ENCODE measurements around the gene PARVB. TPM values are rescaled to one million over a fixed set of nuclear protein-coding genes. Genes with fewer than 3 reads are reported as not detected.
A peak's percentile ranks its signal among the peaks of the same experiment; 100 is the strongest.

PARVB gene
- total and polyA plus RNA-seq, 2 of the 8 experiments (the other 6 are each of a cell fraction or from before 2014, with no cell fraction given), result 14.5 to 18.6 TPM

DNA sequence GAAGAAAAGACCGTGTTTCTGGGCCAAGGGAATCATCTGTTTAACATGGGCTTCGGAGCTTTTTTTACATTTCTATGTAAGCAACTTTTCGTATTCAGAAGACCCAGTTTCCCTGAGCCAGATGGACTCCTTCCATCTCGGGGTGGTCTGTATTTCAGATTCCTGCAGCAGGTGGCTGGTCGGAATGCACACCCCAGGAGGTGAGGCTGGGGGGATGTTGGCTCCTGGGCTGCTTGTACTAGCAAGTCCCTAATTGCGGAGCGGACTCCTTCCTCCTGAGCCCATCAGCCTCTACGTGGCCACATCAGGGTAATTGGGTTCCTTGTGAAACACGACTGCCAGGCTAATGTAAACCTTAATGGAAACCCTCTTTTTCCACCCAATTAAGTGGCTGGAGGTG, 58.7 kb downstream of the PARVB start:
- FAIRE-seq (no peak), DNase-seq (ENCODE audit: low read depth in 1 of 2, low spot score in 2 of 2) (no peak)
- Histone ChIP-seq H4K20me1 (replicated peaks in 1 of 2; ENCODE audit: control insufficient read depth in 1 of 2, insufficient read depth in 2 of 2, low read length in 2 of 2) (no peaks in the 10 kb centered on the region), H2BK20ac (ENCODE audit: low read length) (0 out of 2 replicates have a peak overlapping the region, but pooled peaks have one; percentile 27), H3K9me3 (ENCODE audit: insufficient read depth in 2 of 2, low read depth in 1 of 2, low read length in 1 of 2) (no peaks in the 10 kb centered on the region), H3K4ac (replicated peaks; ENCODE audit: insufficient read length, low read depth, low read length) (no peak overlapping the region), H2BK5ac (ENCODE audit: low read depth, low read length) (no peak overlapping the region), H3K4me3 (ENCODE audit: extremely low read depth in 1 of 4, insufficient read depth in 2 of 4, low read depth in 3 of 4, low read length in 4 of 4) (no peak overlapping the region), H4K5ac (ENCODE audit: insufficient read length, low read depth, low read length) (no peak overlapping the region), H3K9ac (replicated peaks in 1 of 4; ENCODE audit: extremely low read depth in 1 of 4, low read depth in 3 of 4, low read length in 3 of 4) (no peak overlapping the region), H3K27me3 (replicated peaks in 1 of 4; ENCODE audit: control insufficient read depth in 3 of 4, extremely low read depth in 1 of 4, insufficient read depth in 3 of 4, low read length in 3 of 4) (no peaks in the 10 kb centered on the region), H3K27ac (ENCODE audit: low read depth, low read length) (no peak overlapping the region), H3K79me2 (ENCODE audit: control insufficient read depth in 1 of 2, insufficient read depth in 2 of 2, low read length in 2 of 2) (no peaks in the 10 kb centered on the region), H3K23ac (ENCODE audit: insufficient read length) (no peak overlapping the region), H4K91ac (replicated peaks; ENCODE audit: insufficient read length, low read length) (no peak overlapping the region), H2AK5ac (ENCODE audit: low read depth, low read length) (no peak overlapping the region), H3K14ac (ENCODE audit: insufficient read length) (no peak overlapping the region), H3K4me1 (replicated peaks in 1 of 4; ENCODE audit: control insufficient read depth in 3 of 4, insufficient read depth in 4 of 4, low read length in 3 of 4) (peaks cover 0 to 9% (median 5%) of the 10 kb centered on the region in 4 experiments; a peak in 6 of 7 replicates), H3K4me2 (ENCODE audit: insufficient read depth in 1 of 2, low read depth in 2 of 2, low read length in 2 of 2) (no peak overlapping the region), H3K36me3 (ENCODE audit: control insufficient read depth in 2 of 4, insufficient read depth in 4 of 4, low read length in 3 of 4) (no peaks in the 10 kb centered on the region), H3K79me1 (ENCODE audit: low read depth, low read length) (no peaks in the 10 kb centered on the region), H3K56ac (replicated peaks; ENCODE audit: insufficient read length, low read depth, low read length) (no peak overlapping the region), H2BK12ac (ENCODE audit: low read depth, low read length) (no peak overlapping the region), H3K23me2 (ENCODE audit: low read depth, low read length) (no peaks in the 10 kb centered on the region), H4K8ac (ENCODE audit: extremely low read depth, insufficient read depth, low read length) (no peak overlapping the region), H2BK15ac (ENCODE audit: low read length) (no peak overlapping the region), H2BK120ac (replicated peaks; ENCODE audit: low read depth, low read length) (no peak overlapping the region), H2AFZ (ENCODE audit: low read length) (no peak overlapping the region), H3K18ac (ENCODE audit: extremely low read depth, low read length) (0 out of 2 replicates have a peak overlapping the region, but pooled peaks have one; percentile 9)
- ChIA-PET CTCF (ENCODE audit: partially characterized antibody) (interaction anchor here (0.6 to 7.2 kb wide), 35 partner anchors 12 to 543 kb away, joined by 3 to 125 read pairs (median 4); partner anchors contain the start of genes PARVB and PARVG), POLR2A (ENCODE audit: partially characterized antibody) (interaction anchor here (0.6 to 0.7 kb wide), 2 partner anchors 50 to 68 kb away, joined by 3 to 4 read pairs; no protein-coding TSS in a partner anchor)
- WGBS, 2 experiments (ENCODE audit: extremely low coverage in 1 of 2, insufficient coverage in 1 of 2, insufficient read length in 1 of 2, insufficient replicate concordance in 2 of 2, low coverage in 1 of 2, low lambda C conversion rate in 2 of 2, missing lambda C conversion rate in 1 of 2), result 78% methylated on average over 8 of the region's 9 CpGs; no CpG with 5 or more reads in 1 of the 2 experiments
- TF ChIP-seq CTCF (IDR thresholded peaks at IDR 0.05; ENCODE audit: control extremely low read depth in 1 of 3, insufficient read depth in 1 of 3, low read depth in 1 of 3, low read length in 3 of 3), result no peak
- TF ChIP-seq NRF1 (IDR thresholded peaks at IDR 0.05; ENCODE audit: low read depth, low read length), result no peak
- TF ChIP-seq BCL11A (IDR thresholded peaks at IDR 0.05; ENCODE audit: low read depth in 2 of 2, low read length in 2 of 2), result no peak
- no peak for TF ChIP-seq CHD2 (IDR thresholded peaks at IDR 0.05; ENCODE audit: low read length)
